Kidney (tissue), 14 donors: ENCODE measurements around the gene GTF3C1. TPM values are rescaled to one million over a fixed set of nuclear protein-coding genes. Genes with fewer than 3 reads are reported as not detected.

Source experiments
- DNase-seq, 5 donors: peaks; one replicate each; pipeline ENCODE4 v3.0.0-alpha.2; 2013 to 2020
- FAIRE-seq: peaks from 2 replicates; lab custom pipeline; 2012; peaks lifted over from hg19 to GRCh38; lab: Jason Lieb, UNC
- H3K27ac ChIP-seq, 2 donors: one replicate each; pipeline ENCODE4 v1.7.0; 2013; ENCODE audit warnings: low read depth in 2 of 2, low read length in 2 of 2, inconsistent platforms in 1 of 2
- H3K27me3 ChIP-seq: one replicate; pipeline ENCODE4 v1.7.1; 2013; ENCODE audit warnings: low read length, inconsistent platforms; ENCODE audit not compliant: control insufficient read depth, insufficient read depth
- H3K36me3 ChIP-seq, 3 donors: one replicate each; pipeline versions ENCODE4 v1.7.0 to v1.7.1; 2013; ENCODE audit warnings: low read length in 3 of 3, control low read depth in 1 of 3, inconsistent platforms in 1 of 3; ENCODE audit not compliant: insufficient read depth in 3 of 3, control insufficient read depth in 2 of 3
- H3K4me1 ChIP-seq, 3 donors: one replicate each; pipeline versions ENCODE4 v1.7.0 to v1.7.1; 2013; ENCODE audit warnings: low read length in 3 of 3, inconsistent platforms in 1 of 3, low read depth in 1 of 3; ENCODE audit not compliant: control insufficient read depth in 2 of 3, insufficient read depth in 2 of 3
- H3K4me3 ChIP-seq, 3 donors: one replicate each; pipeline versions ENCODE4 v1.7.0 to v1.8.1; 2013; ENCODE audit warnings: low read length in 3 of 3, control low read depth in 1 of 3, inconsistent platforms in 1 of 3
- H3K9ac ChIP-seq, 3 donors: one replicate each; pipeline versions ENCODE4 v1.7.0 to v1.7.1; 2013; ENCODE audit warnings: low read length in 3 of 3, control low read depth in 1 of 3, inconsistent platforms in 1 of 3
- H3K9me3 ChIP-seq, 3 donors: one replicate each; pipeline versions ENCODE4 v1.7.0 to v1.7.1; 2013; ENCODE audit warnings: low read length in 3 of 3, control low read depth in 1 of 3, inconsistent platforms in 1 of 3; ENCODE audit not compliant: control insufficient read depth in 2 of 3, insufficient read depth in 1 of 3
- CTCF ChIP-seq: IDR thresholded peaks from 3 replicates; pipeline ENCODE4 v1.5.1; 2012; ENCODE audit warnings: mild to moderate bottlenecking, moderate library complexity, borderline replicate concordance; ENCODE audit not compliant: insufficient read depth; ENCODE audit errors: extremely low read depth
- intact Hi-C: fragments of 100-400 bp; cut with DNase I; formaldehyde crosslinking; loops from one replicate; pipeline ENCODE4 v1.11.1; 2022
- polyA plus RNA-seq: library from polyadenylated mRNA; stranded (reverse); fragments of 350-450 nt; fragmentation: Illumina TruSeq; extraction: RNeasy Lipid Tissue Mini Kit (QIAGEN cat#74804); gene quantifications from one replicate; pipeline ENCODE4 v1.2.3, GENCODE V29; 2014; ENCODE audit warnings: low read depth, low replicate concordance; ENCODE audit not compliant: insufficient read depth
- total RNA-seq: library from RNA; stranded (reverse); fragmentation: NEBNext Ultra II Directional; extraction: Animal tissue kit (Norgen Biotek cat#: 25700); gene quantifications from one replicate; pipeline ENCODE4 v1.2.1, GENCODE V29; 2021
- donor health status: control.
- donor health status: control.
- donor health status: control.
- donor health status: control.
- donor health status: control.
- donor health status: DM: yes; HTN: yes; CAD: no.
- donor health status: Normal renal cell carcinoma (clear cell type).

GTF3C1 gene
- total and polyA plus RNA-seq, 2 donors from 2014 or later, result 59.0 to 81.7 TPM

GRCh38 chr16:27444470-27444869 lies 105.2 kb downstream of the GTF3C1 start:
- no peak for FAIRE-seq
- intact Hi-C loops, result loop anchor here (10.0 kb wide), 1 partner anchor 60 kb away; no protein-coding TSS in a partner anchor
- DNase-seq, result peak in 2 of 5 donors; percentile 15

GRCh38 chr16:27444015-27444414 lies 105.7 kb downstream of the GTF3C1 start:
- H3K36me3 ChIP-seq, result no peaks in the 10 kb centered on the region
- H3K9ac ChIP-seq, result no peak overlapping the region
- no peak overlapping the region for H3K4me3 ChIP-seq
- intact Hi-C loops, result loop anchor here (10.0 kb wide), 1 partner anchor 59 kb away; no protein-coding TSS in a partner anchor
- FAIRE-seq (no peak), DNase-seq (peak in 1 of 5 donors; percentile 5)
- no peak overlapping the region for H3K27ac ChIP-seq
- H3K9me3 ChIP-seq, result peaks cover 0 to 14% (median 0%) of the 10 kb centered on the region in 3 donors
- TF ChIP-seq CTCF, result no peak
- no peaks in the 10 kb centered on the region for H3K4me1 ChIP-seq
- H3K27me3 ChIP-seq, result no peaks in the 10 kb centered on the region

More at GRCh38 chr16:27444470-27444869, 105.2 kb downstream of the GTF3C1 start:
- Histone ChIP-seq H3K27ac (no peak overlapping the region), H3K4me1 (peaks cover 0 to 3% (median 0%) of the 10 kb centered on the region in 3 donors), H3K27me3 (no peaks in the 10 kb centered on the region), H3K4me3 (no peak overlapping the region), H3K36me3 (no peaks in the 10 kb centered on the region), H3K9ac (no peak overlapping the region), H3K9me3 (peaks cover 0 to 14% (median 0%) of the 10 kb centered on the region in 3 donors)
- TF ChIP-seq CTCF, result no peak

DNA sequence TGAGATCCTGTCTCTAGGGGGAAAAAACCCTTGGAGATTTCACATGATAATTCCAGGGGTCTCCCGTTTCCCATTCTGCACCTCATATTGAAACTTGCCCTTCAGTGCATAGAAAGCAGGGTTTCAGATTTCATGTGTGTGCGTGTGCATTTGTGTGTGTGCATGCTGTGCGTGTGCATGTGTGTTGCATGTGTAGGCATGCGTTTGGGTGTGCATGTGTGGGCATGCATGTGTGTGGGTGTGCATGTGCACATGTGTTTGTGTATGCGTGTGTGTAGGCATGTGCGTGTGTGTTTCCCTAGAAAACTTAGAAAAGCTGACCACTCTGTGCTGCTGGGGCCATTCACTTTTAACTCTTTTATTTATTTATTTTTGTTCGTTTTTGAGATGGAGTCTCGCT lies 107.7 kb downstream of the GTF3C1 start:
- FAIRE-seq, result no peak
- no peak for TF ChIP-seq CTCF
- intact Hi-C loops, result loop anchor here (10.0 kb wide), 1 partner anchor 57 kb away; no protein-coding TSS in a partner anchor

GRCh38 chr16:27441276-27441675 lies 108.4 kb downstream of the GTF3C1 start:
- no peak for FAIRE-seq
- no peaks in the 10 kb centered on the region for H3K36me3 ChIP-seq
- H3K9me3 ChIP-seq, result peaks cover 0 to 11% (median 0%) of the 10 kb centered on the region in 3 donors
- TF ChIP-seq CTCF, result no peak
- H3K4me1 ChIP-seq, result no peaks in the 10 kb centered on the region
- no peaks in the 10 kb centered on the region for H3K27me3 ChIP-seq
- H3K4me3 ChIP-seq, result no peak overlapping the region
- H3K27ac ChIP-seq, result no peak overlapping the region
- intact Hi-C loops, result loop anchor here (10.0 kb wide), 1 partner anchor 56 kb away; no protein-coding TSS in a partner anchor
- H3K9ac ChIP-seq, result no peak overlapping the region
- peak in 1 of 5 donors; percentile 30 for DNase-seq

More for the DNA sequence above, 107.7 kb downstream of the GTF3C1 start:
- Histone ChIP-seq H3K27me3 (no peaks in the 10 kb centered on the region), H3K4me3 (no peak overlapping the region), H3K27ac (no peak overlapping the region), H3K36me3 (no peaks in the 10 kb centered on the region), H3K9ac (no peak overlapping the region), H3K9me3 (peaks cover 0 to 11% (median 0%) of the 10 kb centered on the region in 3 donors), H3K4me1 (no peaks in the 10 kb centered on the region)
- DNase-seq, result peak in 1 of 5 donors; percentile 17
